ENCODE measurements around the gene PDLIM1. TPM values are rescaled to one million over a fixed set of nuclear protein-coding genes. Genes with fewer than 3 reads are reported as not detected.

The PDLIM1 gene
- total and polyA plus RNA-seq, 2 of the 13 experiments (the other 11 are each of a cell fraction or from before 2014, with no cell fraction given) = 119 to 123 TPM

- TF ChIP-seq, protein P1, sequence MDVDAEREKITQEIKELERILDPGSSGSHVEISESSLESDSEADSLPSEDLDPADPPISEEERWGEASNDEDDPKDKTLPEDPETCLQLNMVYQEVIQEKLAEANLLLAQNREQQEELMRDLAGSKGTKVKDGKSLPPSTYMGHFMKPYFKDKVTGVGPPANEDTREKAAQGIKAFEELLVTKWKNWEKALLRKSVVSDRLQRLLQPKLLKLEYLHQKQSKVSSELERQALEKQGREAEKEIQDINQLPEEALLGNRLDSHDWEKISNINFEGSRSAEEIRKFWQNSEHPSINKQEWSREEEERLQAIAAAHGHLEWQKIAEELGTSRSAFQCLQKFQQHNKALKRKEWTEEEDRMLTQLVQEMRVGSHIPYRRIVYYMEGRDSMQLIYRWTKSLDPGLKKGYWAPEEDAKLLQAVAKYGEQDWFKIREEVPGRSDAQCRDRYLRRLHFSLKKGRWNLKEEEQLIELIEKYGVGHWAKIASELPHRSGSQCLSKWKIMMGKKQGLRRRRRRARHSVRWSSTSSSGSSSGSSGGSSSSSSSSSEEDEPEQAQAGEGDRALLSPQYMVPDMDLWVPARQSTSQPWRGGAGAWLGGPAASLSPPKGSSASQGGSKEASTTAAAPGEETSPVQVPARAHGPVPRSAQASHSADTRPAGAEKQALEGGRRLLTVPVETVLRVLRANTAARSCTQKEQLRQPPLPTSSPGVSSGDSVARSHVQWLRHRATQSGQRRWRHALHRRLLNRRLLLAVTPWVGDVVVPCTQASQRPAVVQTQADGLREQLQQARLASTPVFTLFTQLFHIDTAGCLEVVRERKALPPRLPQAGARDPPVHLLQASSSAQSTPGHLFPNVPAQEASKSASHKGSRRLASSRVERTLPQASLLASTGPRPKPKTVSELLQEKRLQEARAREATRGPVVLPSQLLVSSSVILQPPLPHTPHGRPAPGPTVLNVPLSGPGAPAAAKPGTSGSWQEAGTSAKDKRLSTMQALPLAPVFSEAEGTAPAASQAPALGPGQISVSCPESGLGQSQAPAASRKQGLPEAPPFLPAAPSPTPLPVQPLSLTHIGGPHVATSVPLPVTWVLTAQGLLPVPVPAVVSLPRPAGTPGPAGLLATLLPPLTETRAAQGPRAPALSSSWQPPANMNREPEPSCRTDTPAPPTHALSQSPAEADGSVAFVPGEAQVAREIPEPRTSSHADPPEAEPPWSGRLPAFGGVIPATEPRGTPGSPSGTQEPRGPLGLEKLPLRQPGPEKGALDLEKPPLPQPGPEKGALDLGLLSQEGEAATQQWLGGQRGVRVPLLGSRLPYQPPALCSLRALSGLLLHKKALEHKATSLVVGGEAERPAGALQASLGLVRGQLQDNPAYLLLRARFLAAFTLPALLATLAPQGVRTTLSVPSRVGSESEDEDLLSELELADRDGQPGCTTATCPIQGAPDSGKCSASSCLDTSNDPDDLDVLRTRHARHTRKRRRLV (CRISPR knock-in tag; IDR thresholded peaks at IDR 0.05) = no peak
- TF ChIP-seq ZNF20 (CRISPR knock-in tag; IDR thresholded peaks at IDR 0.05) (no peak), FOXP1 (IDR thresholded peaks at IDR 0.05) (no peak), FOXP1 (CRISPR knock-in tag; IDR thresholded peaks at IDR 0.05) (0 out of 2 replicates have a peak, but pooled peaks have one; percentile 7), KAT2B (IDR thresholded peaks at IDR 0.05; ENCODE audit: borderline replicate concordance, low read depth, low read length) (no peak), HNF4A (CRISPR knock-in tag; IDR thresholded peaks at IDR 0.05) (peak; percentile 75), ZSCAN21 (CRISPR knock-in tag; IDR thresholded peaks at IDR 0.05; ENCODE audit: borderline replicate concordance) (no peak), SOX5 (CRISPR knock-in tag; IDR thresholded peaks at IDR 0.05; ENCODE audit: borderline replicate concordance) (no peak; the same call in 1 of the 2 replicates), ZNF333 (CRISPR knock-in tag; IDR thresholded peaks at IDR 0.05; ENCODE audit: borderline replicate concordance) (no peak), NCOA1 (CRISPR knock-in tag; IDR thresholded peaks at IDR 0.05) (no peak), ZFP36L1 (CRISPR knock-in tag; IDR thresholded peaks at IDR 0.05) (no peak), ZNF607 (CRISPR knock-in tag; IDR thresholded peaks at IDR 0.05; ENCODE audit: borderline replicate concordance) (no peak), MYPOP (CRISPR knock-in tag; IDR thresholded peaks at IDR 0.05) (no peak), KDM3A (CRISPR knock-in tag; IDR thresholded peaks at IDR 0.05; ENCODE audit: low read depth) (no peak), ZNF234 (CRISPR knock-in tag; conservative IDR thresholded peaks at IDR 0.05) (no peak), ELF3 (CRISPR knock-in tag; IDR thresholded peaks at IDR 0.05) (no peak), ZNF343 (CRISPR knock-in tag; IDR thresholded peaks at IDR 0.05) (no peak)
- TF ChIP-seq, protein P2, sequence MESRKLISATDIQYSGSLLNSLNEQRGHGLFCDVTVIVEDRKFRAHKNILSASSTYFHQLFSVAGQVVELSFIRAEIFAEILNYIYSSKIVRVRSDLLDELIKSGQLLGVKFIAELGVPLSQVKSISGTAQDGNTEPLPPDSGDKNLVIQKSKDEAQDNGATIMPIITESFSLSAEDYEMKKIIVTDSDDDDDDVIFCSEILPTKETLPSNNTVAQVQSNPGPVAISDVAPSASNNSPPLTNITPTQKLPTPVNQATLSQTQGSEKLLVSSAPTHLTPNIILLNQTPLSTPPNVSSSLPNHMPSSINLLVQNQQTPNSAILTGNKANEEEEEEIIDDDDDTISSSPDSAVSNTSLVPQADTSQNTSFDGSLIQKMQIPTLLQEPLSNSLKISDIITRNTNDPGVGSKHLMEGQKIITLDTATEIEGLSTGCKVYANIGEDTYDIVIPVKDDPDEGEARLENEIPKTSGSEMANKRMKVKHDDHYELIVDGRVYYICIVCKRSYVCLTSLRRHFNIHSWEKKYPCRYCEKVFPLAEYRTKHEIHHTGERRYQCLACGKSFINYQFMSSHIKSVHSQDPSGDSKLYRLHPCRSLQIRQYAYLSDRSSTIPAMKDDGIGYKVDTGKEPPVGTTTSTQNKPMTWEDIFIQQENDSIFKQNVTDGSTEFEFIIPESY (CRISPR knock-in tag; IDR thresholded peaks at IDR 0.05) = no peak
- TF ChIP-seq, protein P3, sequence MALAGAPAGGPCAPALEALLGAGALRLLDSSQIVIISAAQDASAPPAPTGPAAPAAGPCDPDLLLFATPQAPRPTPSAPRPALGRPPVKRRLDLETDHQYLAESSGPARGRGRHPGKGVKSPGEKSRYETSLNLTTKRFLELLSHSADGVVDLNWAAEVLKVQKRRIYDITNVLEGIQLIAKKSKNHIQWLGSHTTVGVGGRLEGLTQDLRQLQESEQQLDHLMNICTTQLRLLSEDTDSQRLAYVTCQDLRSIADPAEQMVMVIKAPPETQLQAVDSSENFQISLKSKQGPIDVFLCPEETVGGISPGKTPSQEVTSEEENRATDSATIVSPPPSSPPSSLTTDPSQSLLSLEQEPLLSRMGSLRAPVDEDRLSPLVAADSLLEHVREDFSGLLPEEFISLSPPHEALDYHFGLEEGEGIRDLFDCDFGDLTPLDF (CRISPR knock-in tag; IDR thresholded peaks at IDR 0.05) = no peak
Measured at GRCh38 chr10:95280637-95281036, 10.2 kb downstream of the PDLIM1 start (continued).
